PC-3 (cell line): ENCODE results near the gene SLC1A5. TPM values are rescaled to one million over a fixed set of nuclear protein-coding genes. Genes with fewer than 3 reads are reported as not detected.

Experiments
- ATAC-seq: fragments of 200-7000 bp; cut with Tn5 transposase; 2 replicates; pipeline ENCODE4 v1.9.1; 2020; ENCODE audit warnings: mild to moderate bottlenecking, moderate library complexity
- BruUV-seq: library from RNA; stranded (reverse); fragments of 400-500 nt; replicated peaks from 2 replicates; lab custom pipeline; 2021; lab: Mats Ljungman, UMichigan
- CTCF ChIA-PET: fragments of 300-600 bp; sonication (Branson Sonifier 250); formaldehyde crosslinking; loops from one replicate; lab custom pipeline; 2022; ENCODE audit warnings: antibody characterized with exemption; lab: Charles Lee
- POLR2A ChIA-PET: fragments of 300-600 bp; sonication (Branson Sonifier 250); formaldehyde crosslinking; loops from one replicate; lab custom pipeline; 2022; ENCODE audit warnings: antibody characterized with exemption; ENCODE audit not compliant: unreplicated experiment; lab: Charles Lee
- DNase-seq: peaks from one replicate; pipeline ENCODE4 v3.0.0-alpha.2; 2015
- H2AFZ ChIP-seq: fragments of 300-600 bp; sonication (generic); 2 replicates; pipeline ENCODE4 v1.6.0; 2016; ENCODE audit warnings: antibody characterized with exemption, low read length
- H3F3A ChIP-seq: fragments of 300-600 bp; sonication (generic); one replicate; pipeline ENCODE4 v1.6.0; 2017; ENCODE audit warnings: antibody characterized with exemption, low read length, control low read depth, mild to moderate bottlenecking; ENCODE audit not compliant: unreplicated experiment
- H3K27ac ChIP-seq: fragments of 300-600 bp; sonication (generic); 2 replicates; pipeline ENCODE4 v1.5.1; 2016; ENCODE audit warnings: mild to moderate bottlenecking, low read length
- H3K27me3 ChIP-seq: fragments of 300-600 bp; sonication (generic); 2 replicates; pipeline ENCODE4 v1.6.1; 2016; ENCODE audit warnings: low read length, mixed read lengths
- H3K36me3 ChIP-seq: fragments of 300-600 bp; sonication (generic); 2 replicates; pipeline ENCODE4 v1.6.1; 2016; ENCODE audit warnings: low read depth, mixed run types, low read length, mixed read lengths
- H3K4me1 ChIP-seq: fragments of 300-600 bp; sonication (generic); 2 replicates; pipeline ENCODE4 v1.5.1; 2016; ENCODE audit warnings: low read length; ENCODE audit not compliant: insufficient read depth
- H3K4me2 ChIP-seq: fragments of 300-600 bp; sonication (generic); 2 replicates; pipeline ENCODE4 v1.6.0; 2016; ENCODE audit warnings: low read length
- H3K4me3 ChIP-seq: fragments of 300-600 bp; sonication (generic); 2 replicates; pipeline ENCODE4 v1.5.1; 2016; ENCODE audit warnings: mild to moderate bottlenecking, low read length, mixed read lengths
- H3K79me2 ChIP-seq: fragments of 300-600 bp; sonication (generic); 2 replicates; pipeline ENCODE4 v1.6.1; 2017; ENCODE audit warnings: low read length, mixed read lengths
- H3K9ac ChIP-seq: fragments of 300-600 bp; sonication (generic); 2 replicates; pipeline ENCODE4 v1.6.0; 2016; ENCODE audit warnings: mild to moderate bottlenecking, low read length
- H3K9me2 ChIP-seq: fragments of 300-600 bp; sonication (generic); replicated peaks from 2 replicates; pipeline ENCODE4 v1.6.1; 2016; ENCODE audit warnings: mixed run types, low read length, mixed read lengths
- H3K9me3 ChIP-seq: fragments of 300-600 bp; sonication (generic); 2 replicates; pipeline ENCODE4 v1.6.1; 2016; ENCODE audit warnings: low read length, mixed read lengths
- H4K20me1 ChIP-seq: fragments of 300-600 bp; sonication (generic); 2 replicates; pipeline ENCODE4 v1.6.1; 2016; ENCODE audit warnings: low read length, mixed read lengths
- EZH2 ChIP-seq: fragments of 300-600 bp; sonication (generic); IDR thresholded peaks from one replicate; pipeline ENCODE4 v1.6.1; 2017; ENCODE audit warnings: antibody characterized with exemption, mild to moderate bottlenecking, low read length; ENCODE audit not compliant: unreplicated experiment
- EZH2phosphoT487 ChIP-seq: fragments of 300-600 bp; sonication (generic); IDR thresholded peaks from 2 replicates; pipeline ENCODE4 v1.6.1; 2018; ENCODE audit warnings: mild to moderate bottlenecking, antibody characterized with exemption, low read length, borderline replicate concordance
- intact Hi-C: fragments of 100-400 bp; cut with micrococcal nuclease; formaldehyde crosslinking; loops from 2 replicates; pipeline ENCODE4 v1.9.0; 2023
- total RNA-seq: library from RNA; depleted of rRNA; stranded (reverse); fragments of >200 nt; gene quantifications from 2 replicates; pipeline ENCODE4 v1.2.3, GENCODE V29; 2014
- TF ChIP-seq, protein P1 (sequence below): fragments of 300-600 bp; sonication (generic); conservative IDR thresholded peaks from 2 replicates; pipeline ENCODE4 v1.5.1; 2017; ENCODE audit warnings: antibody characterized with exemption, low read depth, mild to moderate bottlenecking, low read length

SLC1A5 gene
- total RNA-seq, 1 experiment from 2014 or later = 97.4 TPM

DNA sequence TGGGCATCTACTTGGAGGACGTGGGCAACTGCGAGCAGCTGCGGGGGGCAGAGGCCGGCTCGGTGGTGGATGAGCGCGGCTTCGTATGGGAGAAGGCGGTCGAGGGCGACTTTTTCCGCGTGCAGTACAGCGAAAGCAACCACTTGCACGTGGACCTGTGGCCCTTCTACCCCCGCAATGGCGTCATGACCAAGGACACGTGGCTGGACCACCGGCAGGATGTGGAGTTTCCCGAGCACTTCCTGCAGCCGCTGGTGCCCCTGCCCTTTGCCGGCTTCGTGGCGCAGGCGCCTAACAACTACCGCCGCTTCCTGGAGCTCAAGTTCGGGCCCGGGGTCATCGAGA, 31.9 kb downstream of the SLC1A5 start:
- ATAC-seq (no peak), DNase-seq (no peak)
- POLR2A ChIA-PET = no interaction called here
- TF ChIP-seq, protein P1, sequence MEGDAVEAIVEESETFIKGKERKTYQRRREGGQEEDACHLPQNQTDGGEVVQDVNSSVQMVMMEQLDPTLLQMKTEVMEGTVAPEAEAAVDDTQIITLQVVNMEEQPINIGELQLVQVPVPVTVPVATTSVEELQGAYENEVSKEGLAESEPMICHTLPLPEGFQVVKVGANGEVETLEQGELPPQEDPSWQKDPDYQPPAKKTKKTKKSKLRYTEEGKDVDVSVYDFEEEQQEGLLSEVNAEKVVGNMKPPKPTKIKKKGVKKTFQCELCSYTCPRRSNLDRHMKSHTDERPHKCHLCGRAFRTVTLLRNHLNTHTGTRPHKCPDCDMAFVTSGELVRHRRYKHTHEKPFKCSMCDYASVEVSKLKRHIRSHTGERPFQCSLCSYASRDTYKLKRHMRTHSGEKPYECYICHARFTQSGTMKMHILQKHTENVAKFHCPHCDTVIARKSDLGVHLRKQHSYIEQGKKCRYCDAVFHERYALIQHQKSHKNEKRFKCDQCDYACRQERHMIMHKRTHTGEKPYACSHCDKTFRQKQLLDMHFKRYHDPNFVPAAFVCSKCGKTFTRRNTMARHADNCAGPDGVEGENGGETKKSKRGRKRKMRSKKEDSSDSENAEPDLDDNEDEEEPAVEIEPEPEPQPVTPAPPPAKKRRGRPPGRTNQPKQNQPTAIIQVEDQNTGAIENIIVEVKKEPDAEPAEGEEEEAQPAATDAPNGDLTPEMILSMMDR = no peak
- TF ChIP-seq EZH2 = no peak
- no peak for TF ChIP-seq EZH2phosphoT487
- Histone ChIP-seq H4K20me1 (no peaks in the 10 kb centered on the region), H3K79me2 (no peaks in the 10 kb centered on the region), H3K27me3 (no peaks in the 10 kb centered on the region), H3K9me3 (no peaks in the 10 kb centered on the region), H3K4me1 (no peaks in the 10 kb centered on the region), H3K9me2 (no peaks in the 10 kb centered on the region), H3K27ac (no peak overlapping the region), H3F3A (no peaks in the 10 kb centered on the region), H3K4me2 (no peak overlapping the region), H3K9ac (no peak overlapping the region), H3K4me3 (no peak overlapping the region), H3K36me3 (no peaks in the 10 kb centered on the region), H2AFZ (no peak overlapping the region)
- intact Hi-C loops = loop anchor here (2.0 kb wide), 1 partner anchor 84 kb away; no protein-coding TSS in a partner anchor
- CTCF ChIA-PET = interaction anchor here (0.5 kb wide), 1 partner anchor 12 kb away, joined by 3 read pairs; no protein-coding TSS in a partner anchor
- BruUV-seq = no TSS peak

DNA sequence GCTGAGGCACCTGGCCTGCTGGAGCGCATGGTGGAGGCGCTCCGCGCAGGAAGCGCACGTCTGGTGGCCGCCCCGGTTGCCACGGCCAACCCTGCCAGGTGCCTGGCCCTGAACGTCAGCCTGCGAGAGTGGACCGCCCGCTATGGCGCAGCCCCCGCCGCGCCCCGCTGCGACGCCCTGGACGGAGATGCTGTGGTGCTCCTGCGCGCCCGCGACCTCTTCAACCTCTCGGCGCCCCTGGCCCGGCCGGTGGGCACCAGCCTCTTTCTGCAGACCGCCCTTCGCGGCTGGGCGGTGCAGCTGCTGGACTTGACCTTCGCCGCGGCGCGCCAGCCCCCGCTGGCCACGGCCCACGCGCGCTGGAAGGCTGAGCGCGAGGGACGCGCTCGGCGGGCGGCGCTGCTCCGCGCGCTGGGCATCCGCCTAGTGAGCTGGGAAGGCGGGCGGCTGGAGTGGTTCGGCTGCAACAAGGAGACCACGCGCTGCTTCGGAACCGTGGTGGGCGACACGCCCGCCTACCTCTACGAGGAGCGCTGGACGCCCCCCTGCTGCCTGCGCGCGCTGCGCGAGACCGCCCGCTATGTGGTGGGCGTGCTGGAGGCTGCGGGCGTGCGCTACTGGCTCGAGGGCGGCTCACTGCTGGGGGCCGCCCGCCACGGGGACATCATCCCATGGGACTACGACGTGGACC, 32.4 kb downstream of the SLC1A5 start:
- H2AFZ ChIP-seq = no peak overlapping the region

More for the DNA sequence above, 32.4 kb downstream of the SLC1A5 start:
- ChIA-PET CTCF (interaction anchor here (0.5 kb wide), 1 partner anchor 11 kb away, joined by 3 read pairs; no protein-coding TSS in a partner anchor), POLR2A (no interaction called here)
- Histone ChIP-seq H3K4me2 (no peak overlapping the region), H3K9me3 (no peaks in the 10 kb centered on the region), H3K79me2 (no peaks in the 10 kb centered on the region), H4K20me1 (no peaks in the 10 kb centered on the region), H3F3A (no peaks in the 10 kb centered on the region), H3K4me3 (no peak overlapping the region), H3K36me3 (no peaks in the 10 kb centered on the region), H3K4me1 (no peaks in the 10 kb centered on the region), H3K9me2 (no peaks in the 10 kb centered on the region), H3K27me3 (no peaks in the 10 kb centered on the region), H3K9ac (no peak overlapping the region), H3K27ac (no peak overlapping the region)
- DNase-seq (no peak), ATAC-seq (no peak)
- intact Hi-C loops = loop anchor here (2.0 kb wide), 1 partner anchor 85 kb away; no protein-coding TSS in a partner anchor
- no TSS peak for BruUV-seq
- no peak for TF ChIP-seq EZH2
- TF ChIP-seq, protein P1 = no peak
